B cell (primary cell): Measurements from ENCODE around the gene RPL39.

Experiments used
- CTCF ChIP-seq: fragments of 200-600 bp; IDR thresholded peaks from one replicate; pipeline ENCODE4 v1.8.0; 2022; ENCODE audit warnings: antibody characterized with exemption, mild to moderate bottlenecking
- EZH2 ChIP-seq: IDR thresholded peaks from 2 replicates; pipeline ENCODE4 v1.6.1; 2012; ENCODE audit warnings: borderline replicate concordance, low read depth, mild to moderate bottlenecking, moderate library complexity, low read length; ENCODE audit not compliant: insufficient read depth, poor library complexity, severe bottlenecking

GRCh38 chrX:119763836-119764387 lies 27.5 kb downstream of the RPL39 start:
- TF ChIP-seq CTCF (no peak), EZH2 (no peak)
